ENCODE data around the gene ICA1. TPM values are rescaled to one million over a fixed set of nuclear protein-coding genes. Genes with fewer than 3 reads are reported as not detected.

The ICA1 gene
- polyA plus RNA-seq, 3 donors: 3.2 to 7.0 (median 4.2) TPM

DNA sequence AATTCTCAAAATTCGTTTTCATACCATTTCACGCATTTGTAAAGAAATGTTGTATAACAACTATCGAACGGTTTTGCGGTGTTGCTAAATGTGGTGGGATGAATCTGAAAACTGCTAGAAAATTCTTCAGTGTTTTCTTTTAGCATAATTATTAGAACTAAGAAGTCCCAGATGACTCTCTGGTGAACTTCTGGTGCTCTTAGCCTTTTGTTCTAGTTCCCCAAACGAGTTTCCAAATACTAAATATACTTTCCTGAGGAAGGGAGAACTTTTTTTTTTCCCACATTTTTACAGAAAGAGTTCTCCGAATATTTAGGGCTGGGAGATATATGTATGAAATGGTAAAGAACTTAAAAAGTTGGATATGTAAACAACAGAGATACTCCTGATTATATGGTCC is 82.5 kb downstream of the ICA1 start:
- H3K79me2 ChIP-seq (ENCODE audit: insufficient read depth, low read length): no peaks in the 10 kb centered on the region
- TF ChIP-seq, protein P1, sequence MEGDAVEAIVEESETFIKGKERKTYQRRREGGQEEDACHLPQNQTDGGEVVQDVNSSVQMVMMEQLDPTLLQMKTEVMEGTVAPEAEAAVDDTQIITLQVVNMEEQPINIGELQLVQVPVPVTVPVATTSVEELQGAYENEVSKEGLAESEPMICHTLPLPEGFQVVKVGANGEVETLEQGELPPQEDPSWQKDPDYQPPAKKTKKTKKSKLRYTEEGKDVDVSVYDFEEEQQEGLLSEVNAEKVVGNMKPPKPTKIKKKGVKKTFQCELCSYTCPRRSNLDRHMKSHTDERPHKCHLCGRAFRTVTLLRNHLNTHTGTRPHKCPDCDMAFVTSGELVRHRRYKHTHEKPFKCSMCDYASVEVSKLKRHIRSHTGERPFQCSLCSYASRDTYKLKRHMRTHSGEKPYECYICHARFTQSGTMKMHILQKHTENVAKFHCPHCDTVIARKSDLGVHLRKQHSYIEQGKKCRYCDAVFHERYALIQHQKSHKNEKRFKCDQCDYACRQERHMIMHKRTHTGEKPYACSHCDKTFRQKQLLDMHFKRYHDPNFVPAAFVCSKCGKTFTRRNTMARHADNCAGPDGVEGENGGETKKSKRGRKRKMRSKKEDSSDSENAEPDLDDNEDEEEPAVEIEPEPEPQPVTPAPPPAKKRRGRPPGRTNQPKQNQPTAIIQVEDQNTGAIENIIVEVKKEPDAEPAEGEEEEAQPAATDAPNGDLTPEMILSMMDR (IDR thresholded peaks at IDR 0.05): no peak
- Mint-ChIP-seq H3K36me3 (no peaks in the 10 kb centered on the region), H3K27ac (no peak overlapping the region), H3K27me3 (ENCODE audit: low read depth in 3 of 3) (no peaks in the 10 kb centered on the region), H3K4me1 (peaks cover 55% of the 10 kb centered on the region), H3K4me3 (no peak overlapping the region), H3K9me3 (no peaks in the 10 kb centered on the region)
- H3K36me3 ChIP-seq (replicated peaks in 1 of 2; ENCODE audit: control insufficient read depth in 1 of 2, insufficient read depth in 2 of 2, low read length in 2 of 2): no peaks in the 10 kb centered on the region
- H2AFZ ChIP-seq (ENCODE audit: insufficient read depth, low read depth, low read length, poor library complexity, severe bottlenecking): no peak overlapping the region
- H3K9me3 ChIP-seq (replicated peaks in 1 of 2; ENCODE audit: control insufficient read depth in 1 of 2, insufficient read depth in 1 of 2, low read length in 2 of 2): no peaks in the 10 kb centered on the region
- no CpG with 5 or more reads among the region's 7 CpGs for WGBS (ENCODE audit: insufficient coverage)
- H3K4me2 ChIP-seq (replicated peaks; ENCODE audit: extremely low read depth, low read length, poor library complexity, severe bottlenecking): peak overlapping the region; percentile 2
- intact Hi-C loops (cut with micrococcal nuclease): no loop called here
- DNase-seq: peak in 1 of 3 donors; percentile 21
- no peak overlapping the region for H3K4me3 ChIP-seq (replicated peaks in 1 of 3; ENCODE audit: low read depth in 2 of 3, low read length in 3 of 3)
- no peak overlapping the region for H3K27ac ChIP-seq (ENCODE audit: low read depth in 1 of 2, low read length in 2 of 2)
- H3K27me3 ChIP-seq (ENCODE audit: control insufficient read depth in 2 of 2, insufficient read depth in 2 of 2, low read length in 2 of 2): no peaks in the 10 kb centered on the region
- H4K20me1 ChIP-seq (ENCODE audit: insufficient read depth, low read length): no peaks in the 10 kb centered on the region
- H3K9ac ChIP-seq (ENCODE audit: insufficient read depth, low read length, poor library complexity, severe bottlenecking): no peak overlapping the region
- peaks cover 54 to 55% of the 10 kb centered on the region in 2 donors for H3K4me1 ChIP-seq (ENCODE audit: control insufficient read depth in 1 of 2, insufficient read depth in 2 of 2, low read length in 2 of 2)

DNA sequence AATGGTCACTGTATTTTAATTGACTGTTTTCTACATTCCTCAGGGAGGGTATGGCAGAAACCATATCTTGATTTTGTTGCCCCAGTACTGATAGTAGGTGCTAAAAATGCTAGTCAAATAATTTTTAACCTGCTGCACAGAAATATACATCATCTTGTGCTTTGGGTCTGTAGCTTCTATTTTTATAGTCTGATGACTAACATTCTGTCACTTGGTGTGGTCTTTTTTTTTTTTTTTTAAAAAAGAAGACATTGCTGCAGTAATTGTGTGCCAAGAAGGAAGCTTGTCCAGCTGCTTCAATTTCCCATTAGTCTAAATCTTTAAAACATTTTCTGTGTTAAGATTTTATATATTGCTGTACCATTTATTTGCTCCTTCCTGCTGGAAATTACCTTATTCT is 83.6 kb downstream of the ICA1 start:
- no peak overlapping the region for H3K4me3 Mint-ChIP-seq
- Histone ChIP-seq H4K20me1 (ENCODE audit: insufficient read depth, low read length) (no peaks in the 10 kb centered on the region), H3K79me2 (ENCODE audit: insufficient read depth, low read length) (no peaks in the 10 kb centered on the region), H2AFZ (ENCODE audit: insufficient read depth, low read depth, low read length, poor library complexity, severe bottlenecking) (no peak overlapping the region), H3K4me3 (replicated peaks in 1 of 3; ENCODE audit: low read depth in 2 of 3, low read length in 3 of 3) (peak overlapping the region in 1 of 3 experiments; percentile 7), H3K27me3 (ENCODE audit: control insufficient read depth in 2 of 2, insufficient read depth in 2 of 2, low read length in 2 of 2) (no peaks in the 10 kb centered on the region), H3K4me1 (ENCODE audit: control insufficient read depth in 1 of 2, insufficient read depth in 2 of 2, low read length in 2 of 2) (peaks cover 54 to 59% of the 10 kb centered on the region in 2 donors), H3K27ac (ENCODE audit: low read depth in 1 of 2, low read length in 2 of 2) (peak overlapping the region in 1 of 2 donors; percentile 16), H3K9me3 (replicated peaks in 1 of 2; ENCODE audit: control insufficient read depth in 1 of 2, insufficient read depth in 1 of 2, low read length in 2 of 2) (no peaks in the 10 kb centered on the region), H3K4me2 (replicated peaks; ENCODE audit: extremely low read depth, low read length, poor library complexity, severe bottlenecking) (peak overlapping the region; percentile 50), H3K9ac (ENCODE audit: insufficient read depth, low read length, poor library complexity, severe bottlenecking) (no peak overlapping the region), H3K36me3 (replicated peaks in 1 of 2; ENCODE audit: control insufficient read depth in 1 of 2, insufficient read depth in 2 of 2, low read length in 2 of 2) (no peaks in the 10 kb centered on the region)
- no peaks in the 10 kb centered on the region for H3K9me3 Mint-ChIP-seq
- peaks cover 61% of the 10 kb centered on the region for H3K4me1 Mint-ChIP-seq
- DNase-seq: peak in 1 of 3 donors; percentile 21
- H3K36me3 Mint-ChIP-seq: no peaks in the 10 kb centered on the region
- intact Hi-C loops (cut with micrococcal nuclease): no loop called here
- H3K27ac Mint-ChIP-seq: peak overlapping the region in 5 of 7 donors; percentile 10 to 87 (median 78)
- TF ChIP-seq, protein P1 (IDR thresholded peaks at IDR 0.05): no peak
- H3K27me3 Mint-ChIP-seq (ENCODE audit: low read depth in 3 of 3): no peaks in the 10 kb centered on the region
